ENCODE measurements around the gene NCOR1.

DNA sequence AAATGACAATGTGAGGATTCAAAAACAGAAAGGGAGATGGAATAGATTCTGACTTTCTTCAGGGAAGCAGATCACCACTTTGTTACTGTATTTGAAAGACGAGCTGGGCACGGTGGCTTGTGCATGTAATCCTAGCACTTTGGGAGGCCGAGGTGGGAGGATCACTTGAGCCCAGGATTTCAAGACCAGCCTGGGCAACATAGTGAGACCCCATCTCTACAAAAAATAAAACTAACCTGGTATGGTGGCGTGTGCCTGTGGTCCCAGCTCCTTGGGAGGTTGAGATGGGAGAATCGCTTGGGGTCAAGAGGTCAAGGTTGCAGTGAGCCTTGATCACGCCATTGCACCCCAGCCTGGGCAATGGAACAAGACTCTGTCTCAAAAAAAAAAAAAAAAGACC lies 35.7 kb upstream of the NCOR1 start:
- TF ChIP-seq, protein P1, sequence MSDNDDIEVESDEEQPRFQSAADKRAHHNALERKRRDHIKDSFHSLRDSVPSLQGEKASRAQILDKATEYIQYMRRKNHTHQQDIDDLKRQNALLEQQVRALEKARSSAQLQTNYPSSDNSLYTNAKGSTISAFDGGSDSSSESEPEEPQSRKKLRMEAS (IDR thresholded peaks at IDR 0.05): no peak
- TF ChIP-seq POLR2A (IDR thresholded peaks at IDR 0.05; ENCODE audit: low read length): no peak
- TF ChIP-seq, protein P2, sequence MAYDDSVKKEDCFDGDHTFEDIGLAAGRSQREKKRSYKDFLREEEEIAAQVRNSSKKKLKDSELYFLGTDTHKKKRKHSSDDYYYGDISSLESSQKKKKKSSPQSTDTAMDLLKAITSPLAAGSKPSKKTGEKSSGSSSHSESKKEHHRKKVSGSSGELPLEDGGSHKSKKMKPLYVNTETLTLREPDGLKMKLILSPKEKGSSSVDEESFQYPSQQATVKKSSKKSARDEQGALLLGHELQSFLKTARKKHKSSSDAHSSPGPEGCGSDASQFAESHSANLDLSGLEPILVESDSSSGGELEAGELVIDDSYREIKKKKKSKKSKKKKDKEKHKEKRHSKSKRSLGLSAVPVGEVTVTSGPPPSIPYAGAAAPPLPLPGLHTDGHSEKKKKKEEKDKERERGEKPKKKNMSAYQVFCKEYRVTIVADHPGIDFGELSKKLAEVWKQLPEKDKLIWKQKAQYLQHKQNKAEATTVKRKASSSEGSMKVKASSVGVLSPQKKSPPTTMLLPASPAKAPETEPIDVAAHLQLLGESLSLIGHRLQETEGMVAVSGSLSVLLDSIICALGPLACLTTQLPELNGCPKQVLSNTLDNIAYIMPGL (CRISPR knock-in tag; IDR thresholded peaks at IDR 0.05; ENCODE audit: borderline replicate concordance): no peak
- TF ChIP-seq JUN (IDR thresholded peaks at IDR 0.05): no peak
